Natural killer cell (primary cell): ENCODE results near the gene IL19. TPM values are rescaled to one million over a fixed set of nuclear protein-coding genes. Genes with fewer than 3 reads are reported as not detected.

Source experiments
- ATAC-seq, 3 donors: fragments of 150-1000 bp in 2 of 3; fragments of 200-7000 bp in 1 of 3; cut with Tn5 transposase; 1 replicate in 1 of 3; 2 replicates in 2 of 3; pipeline ENCODE4 v1.10.0; 2021; ENCODE audit warnings: mild to moderate bottlenecking in 2 of 3, moderate library complexity in 2 of 3
- DNase-seq, 2 donors: peaks; one replicate each; pipeline versions ENCODE4 v3.0.0 to v3.0.0-alpha.2; 2013 to 2021; ENCODE audit warnings: mixed read lengths in 1 of 2
- H3K27ac ChIP-seq: one replicate; pipeline ENCODE4 v1.5.1; 2013; ENCODE audit warnings: mild to moderate bottlenecking, low read length
- H3K27me3 ChIP-seq: one replicate; pipeline ENCODE4 v1.6.1; 2013; ENCODE audit warnings: low read length; ENCODE audit not compliant: control insufficient read depth, insufficient read depth
- H3K36me3 ChIP-seq: one replicate; pipeline ENCODE4 v1.6.1; 2013; ENCODE audit warnings: low read length; ENCODE audit not compliant: control insufficient read depth, insufficient read depth
- H3K4me1 ChIP-seq: one replicate; pipeline ENCODE4 v1.6.1; 2013; ENCODE audit warnings: low read length; ENCODE audit not compliant: control insufficient read depth, insufficient read depth
- H3K4me3 ChIP-seq: one replicate; pipeline ENCODE4 v1.5.1; 2013; ENCODE audit warnings: low read length
- H3K9me3 ChIP-seq: one replicate; pipeline ENCODE4 v1.6.1; 2013; ENCODE audit warnings: low read length; ENCODE audit not compliant: control insufficient read depth, insufficient read depth
- H3K27ac Mint-ChIP-seq, 2 donors: one replicate each; pipeline ENCODE4 v1.8.0; 2022; ENCODE audit warnings: mild to moderate bottlenecking in 2 of 2, mixed read lengths in 2 of 2, moderate library complexity in 1 of 2
- H3K27me3 Mint-ChIP-seq, 2 donors: one replicate each; pipeline ENCODE4 v1.8.0; 2022; ENCODE audit warnings: low read depth in 2 of 2, mixed read lengths in 2 of 2
- H3K36me3 Mint-ChIP-seq: one replicate; pipeline ENCODE4 v1.8.0; 2022; ENCODE audit warnings: mixed read lengths
- H3K4me1 Mint-ChIP-seq, 2 donors: one replicate each; pipeline ENCODE4 v1.8.0; 2022; ENCODE audit warnings: mixed read lengths in 2 of 2
- H3K4me3 Mint-ChIP-seq: one replicate; pipeline ENCODE4 v1.8.0; 2022; ENCODE audit warnings: mild to moderate bottlenecking, moderate library complexity, mixed read lengths
- H3K9me3 Mint-ChIP-seq, 2 donors: one replicate each; pipeline ENCODE4 v1.8.0; 2022; ENCODE audit warnings: mixed read lengths in 2 of 2
- WGBS: methylation state at CpG from one replicate; pipeline ENCODE4 v1.1.7; 2013; ENCODE audit warnings: missing lambda C conversion rate; ENCODE audit not compliant: insufficient coverage; 5-methylcytosine and 5-hydroxymethylcytosine counted together
- intact Hi-C: fragments of 100-400 bp; cut with micrococcal nuclease; formaldehyde crosslinking; loops from one replicate; pipeline ENCODE4 v1.14.2; 2022
- total RNA-seq, 4 donors: library from RNA; stranded (reverse); fragments of 120-200 nt in 1 of 4; gene quantifications; one replicate each; pipeline versions ENCODE4 v1.2.3 to v1.2.4, GENCODE V29; 2013 to 2022
- TF ChIP-seq, protein P1 (sequence below): fragments of 200-600 bp; IDR thresholded peaks from one replicate; pipeline ENCODE4 v1.8.0; 2022; ENCODE audit warnings: antibody characterized with exemption

The IL19 gene
- total RNA-seq, 3 donors from 2014 or later (not counting 1 experiment from before 2014, with no cell fraction given): not detected

DNA sequence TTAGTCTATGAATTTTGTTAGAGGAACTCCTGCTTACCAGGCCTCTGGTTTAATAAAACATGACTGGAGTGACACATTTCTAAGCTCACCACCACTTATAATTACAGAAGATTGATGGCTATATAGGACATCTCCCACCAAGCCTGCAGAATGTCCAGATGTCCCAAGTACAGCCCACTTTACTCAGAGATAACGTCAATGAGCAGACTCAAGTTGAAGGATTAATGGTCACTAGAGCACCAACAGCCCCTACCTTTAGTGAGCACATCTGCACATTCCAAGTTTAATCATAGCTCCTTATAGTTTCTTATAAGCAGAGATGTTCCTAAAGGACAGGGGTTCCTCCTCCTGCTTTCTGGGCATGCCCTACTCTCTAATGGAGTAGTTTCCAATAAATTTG, 57.5 kb downstream of the IL19 start:
- WGBS: 92% methylated on average over 1 of the region's 1 CpG
- H3K27ac Mint-ChIP-seq: no peak overlapping the region
- H3K27ac ChIP-seq: no peak overlapping the region

DNA sequence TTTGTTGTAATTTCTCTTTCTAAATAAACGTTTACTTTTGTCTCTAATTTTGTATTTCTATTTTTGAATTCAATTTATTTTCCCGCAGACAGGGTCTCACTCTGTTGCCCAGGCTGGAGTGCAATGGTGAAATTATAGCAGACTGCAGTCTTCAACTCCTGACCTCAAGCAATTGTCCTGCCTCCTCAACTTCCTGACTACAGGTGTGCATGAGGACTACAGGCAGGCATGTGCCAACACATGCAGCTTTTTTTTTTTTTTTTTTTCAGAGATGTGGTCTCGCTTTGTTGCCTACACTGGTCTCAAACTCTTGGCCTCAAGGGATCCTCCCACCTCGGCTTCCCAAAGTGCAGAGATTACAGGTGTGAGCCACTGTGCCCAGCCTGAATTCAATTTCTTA, 58.2 kb downstream of the IL19 start:
- no peak overlapping the region for H3K4me3 ChIP-seq
- no peaks in the 10 kb centered on the region for H3K27me3 ChIP-seq
- TF ChIP-seq, protein P1, sequence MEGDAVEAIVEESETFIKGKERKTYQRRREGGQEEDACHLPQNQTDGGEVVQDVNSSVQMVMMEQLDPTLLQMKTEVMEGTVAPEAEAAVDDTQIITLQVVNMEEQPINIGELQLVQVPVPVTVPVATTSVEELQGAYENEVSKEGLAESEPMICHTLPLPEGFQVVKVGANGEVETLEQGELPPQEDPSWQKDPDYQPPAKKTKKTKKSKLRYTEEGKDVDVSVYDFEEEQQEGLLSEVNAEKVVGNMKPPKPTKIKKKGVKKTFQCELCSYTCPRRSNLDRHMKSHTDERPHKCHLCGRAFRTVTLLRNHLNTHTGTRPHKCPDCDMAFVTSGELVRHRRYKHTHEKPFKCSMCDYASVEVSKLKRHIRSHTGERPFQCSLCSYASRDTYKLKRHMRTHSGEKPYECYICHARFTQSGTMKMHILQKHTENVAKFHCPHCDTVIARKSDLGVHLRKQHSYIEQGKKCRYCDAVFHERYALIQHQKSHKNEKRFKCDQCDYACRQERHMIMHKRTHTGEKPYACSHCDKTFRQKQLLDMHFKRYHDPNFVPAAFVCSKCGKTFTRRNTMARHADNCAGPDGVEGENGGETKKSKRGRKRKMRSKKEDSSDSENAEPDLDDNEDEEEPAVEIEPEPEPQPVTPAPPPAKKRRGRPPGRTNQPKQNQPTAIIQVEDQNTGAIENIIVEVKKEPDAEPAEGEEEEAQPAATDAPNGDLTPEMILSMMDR: no peak
- peaks cover 50% of the 10 kb centered on the region for H3K4me1 ChIP-seq
- Mint-ChIP-seq H3K36me3 (no peaks in the 10 kb centered on the region), H3K4me1 (peaks cover 30 to 40% of the 10 kb centered on the region in 2 donors), H3K27me3 (peaks cover 0 to 9% of the 10 kb centered on the region in 2 donors), H3K27ac (peak overlapping the region in 1 of 2 donors; percentile 51), H3K4me3 (peak overlapping the region; percentile 47), H3K9me3 (no peaks in the 10 kb centered on the region)
- 65% methylated on average over 3 of the region's 4 CpGs for WGBS
- DNase-seq (peak in 1 of 2 donors; percentile 20), ATAC-seq (no peak)
- intact Hi-C loops: no loop called here
- no peaks in the 10 kb centered on the region for H3K9me3 ChIP-seq
- H3K36me3 ChIP-seq: no peaks in the 10 kb centered on the region
- no peak overlapping the region for H3K27ac ChIP-seq

More for the DNA sequence above, 57.5 kb downstream of the IL19 start:
- peaks cover 0 to 9% of the 10 kb centered on the region in 2 donors for H3K27me3 Mint-ChIP-seq
- Histone ChIP-seq H3K4me3 (no peak overlapping the region), H3K27me3 (no peaks in the 10 kb centered on the region), H3K9me3 (no peaks in the 10 kb centered on the region), H3K4me1 (peaks cover 45% of the 10 kb centered on the region), H3K36me3 (no peaks in the 10 kb centered on the region)
- no peaks in the 10 kb centered on the region for H3K9me3 Mint-ChIP-seq
- TF ChIP-seq, protein P1: no peak
- intact Hi-C loops: no loop called here
- H3K4me1 Mint-ChIP-seq: peaks cover 25 to 36% of the 10 kb centered on the region in 2 donors
- H3K4me3 Mint-ChIP-seq: no peak overlapping the region
- ATAC-seq (no peak), DNase-seq (no peak)
- no peaks in the 10 kb centered on the region for H3K36me3 Mint-ChIP-seq

DNA sequence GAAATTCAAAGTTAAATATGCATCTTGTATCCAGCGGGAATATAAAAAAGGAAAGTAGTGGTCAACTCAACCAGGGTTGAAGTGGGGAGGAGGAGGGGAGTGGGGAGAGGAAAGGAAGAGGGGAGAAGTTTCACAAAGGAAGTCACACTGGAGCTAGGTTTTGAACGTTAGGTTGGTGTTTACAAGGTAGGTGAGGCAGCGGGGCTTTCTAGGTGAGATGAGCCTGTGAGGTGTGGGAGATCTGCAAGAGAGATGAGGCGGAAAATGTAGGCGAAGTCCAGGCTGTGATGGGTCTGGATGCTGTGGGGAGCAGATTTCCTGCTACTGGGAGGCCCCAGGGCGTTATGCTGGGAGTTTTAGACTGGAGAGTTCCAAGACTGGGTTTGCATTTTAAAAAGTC, 58.7 kb downstream of the IL19 start:
- WGBS: 17% methylated on average over 6 of the region's 6 CpGs
- H3K4me1 ChIP-seq: peaks cover 49% of the 10 kb centered on the region
- no peaks in the 10 kb centered on the region for H3K27me3 ChIP-seq
- peaks cover 0 to 9% of the 10 kb centered on the region in 2 donors for H3K27me3 Mint-ChIP-seq
- peak overlapping the region; percentile 8 for H3K27ac ChIP-seq
- H3K9me3 ChIP-seq: no peaks in the 10 kb centered on the region
- no peaks in the 10 kb centered on the region for H3K36me3 Mint-ChIP-seq
- peak overlapping the region; percentile 47 for H3K4me3 Mint-ChIP-seq
- ATAC-seq: peak; percentile 51 to 57 (median 55)
- no peaks in the 10 kb centered on the region for H3K9me3 Mint-ChIP-seq
- intact Hi-C loops: no loop called here
- peak overlapping the region in 1 of 2 donors; percentile 51 for H3K27ac Mint-ChIP-seq
- H3K36me3 ChIP-seq: no peaks in the 10 kb centered on the region
- TF ChIP-seq, protein P1: no peak
- no peak overlapping the region for H3K4me3 ChIP-seq
- DNase-seq: peak in 1 of 2 donors; percentile 54
- H3K4me1 Mint-ChIP-seq: peaks cover 30 to 37% of the 10 kb centered on the region in 2 donors

DNA sequence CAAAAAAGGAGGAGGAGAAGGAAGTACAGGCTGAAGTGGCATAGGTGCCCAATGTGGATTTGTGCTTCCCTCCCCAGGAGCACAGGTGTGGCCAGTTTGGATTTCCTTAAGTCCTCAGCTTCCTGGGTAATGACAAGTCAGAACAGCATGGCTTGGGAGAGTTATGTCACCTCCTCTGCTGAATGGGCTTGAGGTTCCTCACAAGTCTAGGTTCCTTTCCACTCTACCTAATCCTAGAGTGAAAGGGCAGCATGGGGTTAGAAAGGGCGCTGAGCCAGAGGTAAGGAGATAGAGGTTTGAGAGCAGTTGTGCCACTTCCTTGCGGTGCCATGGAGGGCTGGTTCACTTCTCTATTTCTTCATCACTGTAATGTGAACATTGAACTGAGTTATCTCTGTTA, 59.3 kb downstream of the IL19 start:
- TF ChIP-seq, protein P1: no peak

More for the DNA sequence above, 59.3 kb downstream of the IL19 start:
- no peak overlapping the region for H3K27ac Mint-ChIP-seq
- peaks cover 30 to 34% of the 10 kb centered on the region in 2 donors for H3K4me1 Mint-ChIP-seq
- intact Hi-C loops: no loop called here
- peaks cover 0 to 13% of the 10 kb centered on the region in 2 donors for H3K27me3 Mint-ChIP-seq
- WGBS: no CpG with 5 or more reads among the region's 2 CpGs
- H3K4me3 Mint-ChIP-seq: peak overlapping the region; percentile 32
- no peaks in the 10 kb centered on the region for H3K27me3 ChIP-seq
- DNase-seq (peak in 1 of 2 donors; percentile 21), ATAC-seq (peak; percentile 54 to 71 (median 66))
- no peaks in the 10 kb centered on the region for H3K36me3 Mint-ChIP-seq
- no peaks in the 10 kb centered on the region for H3K9me3 ChIP-seq
- peak overlapping the region; percentile 8 for H3K27ac ChIP-seq
- peaks cover 50% of the 10 kb centered on the region for H3K4me1 ChIP-seq
- no peak overlapping the region for H3K4me3 ChIP-seq
- no peaks in the 10 kb centered on the region for H3K9me3 Mint-ChIP-seq
- H3K36me3 ChIP-seq: no peaks in the 10 kb centered on the region
